GM12875 (cell line): ENCODE results near the gene TIAL1.
"Not testable (repeated sequence)": the region's sequence is repeated elsewhere in the genome, so short reads cannot be mapped to it uniquely, and the experiment has no call there.

Experiments used
- H3K4me3 ChIP-seq: one replicate; pipeline ENCODE4 v1.5.1; 2011; ENCODE audit warnings: low read depth, low read length, control low read depth
- CTCF ChIP-seq: IDR thresholded peaks from 2 replicates; pipeline ENCODE4 v1.5.1; 2011; ENCODE audit warnings: low read depth, mild to moderate bottlenecking, control low read depth, inconsistent platforms, low read length, moderate library complexity, borderline replicate concordance; ENCODE audit not compliant: insufficient read depth

The TIAL1 gene

GRCh38 chr10:119535837-119536507, 60.8 kb downstream of the TIAL1 start:
- TF ChIP-seq CTCF: no peak
- H3K4me3 ChIP-seq: no peak overlapping the region

DNA sequence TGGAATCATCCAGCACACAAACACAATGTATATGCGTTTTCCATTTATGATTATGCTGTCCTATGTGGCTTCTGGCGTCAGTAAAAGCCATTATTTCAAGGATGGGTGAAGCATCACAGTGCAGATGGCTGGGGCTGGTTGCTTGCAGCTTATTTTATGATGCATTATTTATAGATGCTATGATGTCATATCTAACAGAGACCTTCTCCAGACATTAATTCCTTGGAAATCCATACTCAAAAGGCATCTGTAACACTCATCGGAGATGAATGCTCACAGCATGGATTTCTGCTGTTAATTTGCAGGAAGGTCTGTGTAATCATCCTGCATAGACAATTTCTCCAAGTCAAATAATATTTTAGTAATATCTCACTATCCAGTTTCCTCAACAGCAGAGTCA, 61.5 kb downstream of the TIAL1 start:
- no peak for TF ChIP-seq CTCF
- H3K4me3 ChIP-seq: no peak overlapping the region

- no peak overlapping the region for H3K4me3 ChIP-seq
- TF ChIP-seq CTCF: no peak
Measured at GRCh38 chr10:119533473-119533872, 63.3 kb downstream of the TIAL1 start.

DNA sequence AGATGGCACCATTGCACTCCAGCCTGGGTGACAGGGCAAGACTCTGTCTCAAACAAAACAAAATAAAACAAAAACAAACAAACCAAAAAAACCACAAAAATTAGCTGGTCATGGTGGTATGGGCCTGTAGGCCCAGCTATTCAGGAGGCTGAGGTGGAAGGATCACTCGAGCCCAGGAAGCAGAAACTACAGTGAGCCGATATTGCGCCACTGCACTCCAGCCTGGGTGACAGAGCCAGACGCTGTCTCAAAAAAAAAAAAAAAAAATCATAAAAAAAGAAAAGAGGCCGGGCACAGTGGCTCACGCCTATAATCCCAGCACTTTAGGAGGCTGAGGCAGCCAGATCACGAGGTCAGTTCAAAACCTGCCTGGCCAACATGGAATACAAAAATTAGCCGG, 64.0 kb downstream of the TIAL1 start:
- not testable (repeated sequence) for H3K4me3 ChIP-seq

- H3K4me3 ChIP-seq: not testable (repeated sequence)
Measured at GRCh38 chr10:119532251-119532650, 64.5 kb downstream of the TIAL1 start.

GRCh38 chr10:119531067-119531466, 65.7 kb downstream of the TIAL1 start:
- TF ChIP-seq CTCF: no peak
- no peak overlapping the region for H3K4me3 ChIP-seq

- not testable (repeated sequence) for H3K4me3 ChIP-seq
Measured at GRCh38 chr10:119528663-119529237, 68.0 kb downstream of the TIAL1 start.

DNA sequence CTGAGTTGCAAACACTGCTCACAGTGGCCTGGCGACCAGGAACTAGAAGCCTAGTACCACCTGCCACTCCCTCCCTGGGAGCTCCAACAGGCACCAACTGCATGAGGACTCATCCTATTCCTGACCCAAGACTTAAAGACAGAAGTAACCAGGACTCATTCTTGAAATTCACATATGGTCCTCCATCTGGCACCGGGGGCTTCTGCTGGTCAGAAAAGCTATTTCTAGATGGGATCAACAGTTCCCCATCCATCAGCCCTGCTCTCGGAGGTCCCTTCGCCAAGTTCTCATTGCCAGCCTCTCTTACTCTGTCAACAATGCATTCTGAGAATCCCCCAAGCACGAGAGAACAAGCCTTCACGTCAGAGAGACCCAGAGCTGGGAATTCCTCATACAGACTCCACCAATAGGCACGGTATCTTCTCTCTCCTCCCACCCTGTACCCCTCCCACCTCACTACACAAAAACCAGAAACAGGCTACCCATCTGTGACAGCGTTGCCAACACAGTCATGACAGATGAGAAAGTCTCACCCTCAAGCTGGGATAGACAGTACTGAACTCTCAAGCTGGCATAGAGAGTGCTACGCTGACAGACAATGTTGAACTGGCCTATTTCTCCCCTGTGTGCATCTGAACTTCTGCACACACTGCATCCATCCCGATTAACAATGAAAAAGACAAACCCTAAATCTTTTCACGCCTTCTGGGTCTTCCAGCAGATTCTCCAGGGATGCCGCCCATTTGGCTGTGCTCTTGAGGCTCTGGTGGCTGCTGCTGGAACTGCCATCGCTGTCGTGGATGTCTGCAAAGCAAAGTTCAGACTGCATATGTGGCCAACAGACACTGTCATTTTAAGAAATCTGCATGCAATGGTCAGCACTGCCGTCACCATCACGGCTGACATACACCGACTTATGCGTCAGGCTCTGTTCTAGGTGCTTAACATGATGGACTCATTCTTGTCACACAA, 69.9 kb downstream of the TIAL1 start:
- TF ChIP-seq CTCF: peak; percentile 43; the same call in 1 of the 2 replicates
- no peak overlapping the region for H3K4me3 ChIP-seq
